ENCODE results near the gene HRH2. TPM values are rescaled to one million over a fixed set of nuclear protein-coding genes. Genes with fewer than 3 reads are reported as not detected.
"Not testable (repeated sequence)": the region's sequence is repeated elsewhere in the genome, so short reads cannot be mapped to it uniquely, and the experiment has no call there.

The HRH2 gene
- total and polyA plus RNA-seq, 7 donors, result 0.17 to 7.0 (median 0.51) TPM

- no peak for TF ChIP-seq CTCF (IDR thresholded peaks at IDR 0.05)
- Histone ChIP-seq H3K27ac (no peak overlapping the region), H3K4me3 (no peak overlapping the region), H3K36me3 (ENCODE audit: insufficient read depth in 1 of 2, low read depth in 1 of 2) (no peaks in the 10 kb centered on the region), H3K9me3 (no peaks in the 10 kb centered on the region), H3K4me1 (no peaks in the 10 kb centered on the region), H3K27me3 (ENCODE audit: insufficient read depth in 3 of 3, low read length in 2 of 3) (peaks cover 0 to 8% (median 2%) of the 10 kb centered on the region in 3 donors)
- DNase-seq (no peak), ATAC-seq (no peak)
- WGBS, 3 donors, result 81 to 86% (median 82%) methylated on average over 7 of the region's 7 CpGs
- intact Hi-C loops (cut with DNase I), result loop anchor here in 1 of 2 donors (5.0 kb wide), 1 partner anchor 182 kb away; no protein-coding TSS in a partner anchor
Measured at GRCh38 chr5:175714479-175715085, 56.7 kb downstream of the HRH2 start.

DNA sequence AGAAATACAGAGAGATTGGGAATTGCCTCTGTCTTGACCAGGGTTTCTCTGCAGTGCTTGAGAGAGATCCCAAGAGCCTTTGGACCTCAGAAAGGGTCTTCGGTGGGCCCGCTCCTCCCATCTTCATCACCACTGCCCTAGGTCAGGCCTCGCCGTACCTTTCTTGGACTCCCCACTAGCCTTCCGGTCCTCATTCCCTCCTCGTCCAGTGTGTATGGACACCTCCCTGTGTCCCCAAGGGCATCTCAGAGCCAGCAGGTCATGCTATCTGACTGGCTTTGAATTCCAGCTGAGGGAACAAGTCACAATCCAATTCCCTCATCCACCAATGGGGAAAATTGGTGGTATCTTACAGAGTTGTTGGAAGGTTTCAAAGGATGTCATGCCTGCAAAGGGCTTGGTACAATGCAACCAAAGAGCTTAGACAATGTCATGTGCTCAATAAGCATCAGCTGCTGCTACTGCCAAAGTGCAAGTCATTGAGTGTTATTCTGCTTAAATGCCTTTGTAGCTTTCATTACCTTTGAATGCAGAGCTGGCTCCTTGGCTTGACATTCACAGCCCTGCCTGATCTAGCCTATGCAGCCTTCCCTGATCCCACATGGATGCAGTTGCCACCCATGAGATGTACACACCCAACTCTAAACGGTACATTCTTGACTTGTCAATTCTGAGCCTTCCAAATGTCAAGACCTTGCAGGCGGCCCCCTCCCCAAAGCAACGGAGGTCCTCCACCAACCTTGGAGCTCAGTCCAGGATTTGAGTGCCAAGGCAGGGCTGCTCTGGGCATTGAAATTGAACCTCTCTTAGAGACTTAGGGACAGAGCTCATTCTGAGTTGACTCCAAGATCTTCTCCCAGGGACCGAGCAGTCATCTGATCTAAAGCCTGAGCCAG, 58.0 kb downstream of the HRH2 start:
- Histone ChIP-seq H3K4me3 (no peak overlapping the region), H3K9me3 (no peaks in the 10 kb centered on the region), H3K36me3 (ENCODE audit: insufficient read depth in 1 of 2, low read depth in 1 of 2) (no peaks in the 10 kb centered on the region), H3K27ac (no peak overlapping the region), H3K27me3 (ENCODE audit: insufficient read depth in 3 of 3, low read length in 2 of 3) (peaks cover 0 to 8% (median 2%) of the 10 kb centered on the region in 3 donors), H3K4me1 (no peaks in the 10 kb centered on the region)
- TF ChIP-seq CTCF (IDR thresholded peaks at IDR 0.05), result no peak
- intact Hi-C loops (cut with DNase I), result loop anchor here in 1 of 2 donors (5.0 kb wide), 1 partner anchor 184 kb away; no protein-coding TSS in a partner anchor
- ATAC-seq (no peak), DNase-seq (peak in 1 of 2 donors; percentile 18)
- 89 to 94% (median 91%) methylated on average over 10 of the region's 10 CpGs for WGBS, 3 donors

GRCh38 chr5:175717837-175718236, 60.0 kb downstream of the HRH2 start:
- H3K27me3 ChIP-seq (ENCODE audit: insufficient read depth in 3 of 3, low read length in 2 of 3), result peaks cover 0 to 4% (median 2%) of the 10 kb centered on the region in 3 donors
- DNase-seq (no peak), ATAC-seq (no peak)
- H3K4me3 ChIP-seq, result no peak overlapping the region
- no peaks in the 10 kb centered on the region for H3K9me3 ChIP-seq
- no peak overlapping the region for H3K27ac ChIP-seq
- intact Hi-C loops (cut with DNase I), result loop anchor here (2.0 to 5.0 kb wide), 2 partner anchors 183 to 186 kb away; no protein-coding TSS in a partner anchor
- H3K4me1 ChIP-seq, result no peaks in the 10 kb centered on the region
- no peaks in the 10 kb centered on the region for H3K36me3 ChIP-seq (ENCODE audit: insufficient read depth in 1 of 2, low read depth in 1 of 2)
- no peak for TF ChIP-seq CTCF (IDR thresholded peaks at IDR 0.05)
- 79 to 84% (median 83%) methylated on average over 3 of the region's 3 CpGs for WGBS, 3 donors

- WGBS, 3 donors, result 40 to 44% (median 42%) methylated on average over 8 of the region's 8 CpGs
- H3K36me3 ChIP-seq (ENCODE audit: insufficient read depth in 1 of 2, low read depth in 1 of 2), result no peaks in the 10 kb centered on the region
- peak; percentile 73 for TF ChIP-seq CTCF (IDR thresholded peaks at IDR 0.05)
- no peak overlapping the region for H3K27ac ChIP-seq
- peaks cover 0 to 2% (median 0%) of the 10 kb centered on the region in 3 donors for H3K27me3 ChIP-seq (ENCODE audit: insufficient read depth in 3 of 3, low read length in 2 of 3)
- H3K9me3 ChIP-seq, result no peaks in the 10 kb centered on the region
- no peak overlapping the region for H3K4me3 ChIP-seq
- ATAC-seq (peak in 3 of 4 donors; percentile 41 to 62 (median 58)), DNase-seq (peak in 1 of 2 donors; percentile 49)
- intact Hi-C loops (cut with DNase I), result loop anchor here (2.0 to 5.0 kb wide), 2 partner anchors 184 to 186 kb away; no protein-coding TSS in a partner anchor
- H3K4me1 ChIP-seq, result no peaks in the 10 kb centered on the region
Measured at GRCh38 chr5:175718401-175719108, 60.7 kb downstream of the HRH2 start.

DNA sequence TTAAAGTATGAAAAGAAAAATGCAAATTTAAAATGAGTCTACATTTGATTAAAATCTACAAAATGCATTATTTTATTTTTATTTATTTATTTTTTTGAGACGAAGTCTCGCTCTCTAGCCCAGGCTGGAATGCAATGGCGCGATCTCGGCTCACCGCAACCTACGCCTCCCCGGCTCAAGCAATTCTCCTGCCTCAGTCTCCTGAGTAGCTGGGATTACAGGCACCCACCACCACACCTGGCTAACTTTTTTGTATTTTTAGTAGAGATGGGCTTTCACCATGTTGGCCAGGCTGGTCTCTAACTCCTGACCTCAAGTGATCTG, 61.2 kb downstream of the HRH2 start:
- intact Hi-C loops (cut with DNase I), result loop anchor here (2.0 to 5.0 kb wide), 2 partner anchors 184 to 187 kb away; no protein-coding TSS in a partner anchor
- not testable (repeated sequence) for H3K27me3 ChIP-seq (ENCODE audit: insufficient read depth in 3 of 3, low read length in 2 of 3); ATAC-seq; DNase-seq; H3K9me3 ChIP-seq; H3K4me3 ChIP-seq; H3K27ac ChIP-seq; H3K36me3 ChIP-seq (ENCODE audit: insufficient read depth in 1 of 2, low read depth in 1 of 2); H3K4me1 ChIP-seq
- 90 to 95% (median 94%) methylated on average over 8 of the region's 8 CpGs for WGBS, 3 donors

Data from psoas muscle (tissue), 8 donors.